ENCODE data around the gene ZP2. TPM values are rescaled to one million over a fixed set of nuclear protein-coding genes. Genes with fewer than 3 reads are reported as not detected.

ZP2 gene
- total RNA-seq, 1 experiment from 2014 or later, result not detected

DNA sequence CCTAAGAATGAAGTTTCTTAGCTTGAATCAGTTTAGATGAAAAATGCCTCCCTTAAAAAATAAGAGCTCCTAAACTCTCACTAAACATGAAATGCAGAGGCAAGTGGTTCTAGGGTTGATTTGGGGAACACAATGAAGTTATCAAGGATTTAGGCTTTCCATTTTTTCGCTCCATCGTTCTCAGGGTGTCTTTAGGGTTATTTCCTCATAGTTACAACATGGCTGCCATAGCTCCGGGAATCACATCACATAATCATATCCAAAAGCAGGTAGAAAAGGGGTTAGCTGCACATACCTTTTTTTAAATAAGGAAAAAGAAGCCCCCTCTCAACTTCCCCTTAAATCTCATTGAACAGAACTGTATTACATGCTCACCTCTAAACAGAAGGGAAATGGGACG lies 21.4 kb downstream of the ZP2 start:
- no peaks in the 10 kb centered on the region for H3K9me3 ChIP-seq (ENCODE audit: low read length)
- no peak for DNase-seq
- H3K9me2 ChIP-seq (replicated peaks; ENCODE audit: low read length), result no peaks in the 10 kb centered on the region
- intact Hi-C loops (cut with micrococcal nuclease), result no loop called here
- no peaks in the 10 kb centered on the region for H3K79me2 ChIP-seq (ENCODE audit: low read length)
- H3K36me3 ChIP-seq (ENCODE audit: low read depth, low read length), result no peaks in the 10 kb centered on the region
- H4K20me1 ChIP-seq (ENCODE audit: low read length), result no peaks in the 10 kb centered on the region
- POLR2A ChIA-PET (ENCODE audit: unreplicated experiment), result no interaction called here
- ATAC-seq, result no peak
- H3K4me3 ChIP-seq (ENCODE audit: low read length), result no peak overlapping the region
- CTCF ChIA-PET, result interaction anchor here (2.2 kb wide), 1 partner anchor 111 kb away, joined by 9 read pairs; no protein-coding TSS in a partner anchor
- H2AFZ ChIP-seq (ENCODE audit: low read length), result no peak overlapping the region
- no peak overlapping the region for H3K9ac ChIP-seq (ENCODE audit: low read length)
- BruUV-seq (replicated peaks), result no TSS peak
- no peak for TF ChIP-seq EZH2phosphoT487 (IDR thresholded peaks at IDR 0.05; ENCODE audit: borderline replicate concordance, low read length)
- H3K4me1 ChIP-seq (ENCODE audit: insufficient read depth, low read length), result peaks cover 11% of the 10 kb centered on the region
- H3K27me3 ChIP-seq (ENCODE audit: low read length), result peaks cover 6% of the 10 kb centered on the region; the same call in 1 of the 2 replicates
- no peaks in the 10 kb centered on the region for H3F3A ChIP-seq (ENCODE audit: low read length, unreplicated experiment)
- H3K27ac ChIP-seq (ENCODE audit: low read length), result no peak overlapping the region
- no peak overlapping the region for H3K4me2 ChIP-seq (ENCODE audit: low read length)

DNA sequence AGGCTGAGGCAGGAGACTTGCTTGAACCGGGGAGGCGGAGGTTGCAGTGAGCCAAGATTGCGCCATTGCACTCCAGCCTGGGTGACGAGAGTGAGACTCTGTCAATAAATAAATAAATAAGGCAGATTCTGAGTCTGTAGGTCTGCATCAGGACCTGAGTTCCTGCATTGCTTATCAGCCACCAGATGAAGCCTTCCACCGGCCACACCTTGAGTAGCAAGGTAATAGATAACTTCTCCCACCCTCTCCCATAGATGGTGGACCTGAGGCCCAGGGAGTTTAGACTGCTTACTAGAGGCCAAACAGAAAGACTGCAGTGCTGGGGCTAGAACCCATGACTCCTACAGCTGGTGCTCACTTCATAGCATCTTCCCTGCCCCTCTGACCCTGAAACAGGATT lies 22.1 kb downstream of the ZP2 start:
- Histone ChIP-seq H3K4me2 (ENCODE audit: low read length) (no peak overlapping the region), H3K27ac (ENCODE audit: low read length) (no peak overlapping the region), H3K4me3 (ENCODE audit: low read length) (no peak overlapping the region), H3K4me1 (ENCODE audit: insufficient read depth, low read length) (peaks cover 11% of the 10 kb centered on the region), H3F3A (ENCODE audit: low read length, unreplicated experiment) (no peaks in the 10 kb centered on the region), H3K9me2 (replicated peaks; ENCODE audit: low read length) (no peaks in the 10 kb centered on the region), H2AFZ (ENCODE audit: low read length) (no peak overlapping the region), H3K79me2 (ENCODE audit: low read length) (no peaks in the 10 kb centered on the region), H3K9me3 (ENCODE audit: low read length) (no peaks in the 10 kb centered on the region), H3K9ac (ENCODE audit: low read length) (no peak overlapping the region), H3K27me3 (ENCODE audit: low read length) (no peaks in the 10 kb centered on the region), H4K20me1 (ENCODE audit: low read length) (no peaks in the 10 kb centered on the region), H3K36me3 (ENCODE audit: low read depth, low read length) (no peaks in the 10 kb centered on the region)
- DNase-seq (no peak), ATAC-seq (no peak)
- TF ChIP-seq CTCF (conservative IDR thresholded peaks at IDR 0.05; ENCODE audit: low read depth, low read length) (no peak), EZH2 (IDR thresholded peaks at IDR 0.05; ENCODE audit: low read length, unreplicated experiment) (no peak), EZH2phosphoT487 (IDR thresholded peaks at IDR 0.05; ENCODE audit: borderline replicate concordance, low read length) (no peak)
- no TSS peak for BruUV-seq (replicated peaks)
- ChIA-PET CTCF (interaction anchor here (1.1 to 2.2 kb wide), 4 partner anchors 23 to 111 kb away, joined by 5 to 10 read pairs (median 8); partner anchors contain the start of gene LDAF1), POLR2A (ENCODE audit: unreplicated experiment) (no interaction called here)
- intact Hi-C loops (cut with micrococcal nuclease), result loop anchor here (5.0 kb wide), 2 partner anchors 88 to 113 kb away; partner anchors contain the start of gene CRYM

GRCh38 chr16:21186326-21186691 lies 25.1 kb downstream of the ZP2 start:
- TF ChIP-seq EZH2phosphoT487 (IDR thresholded peaks at IDR 0.05; ENCODE audit: borderline replicate concordance, low read length) (no peak), EZH2 (IDR thresholded peaks at IDR 0.05; ENCODE audit: low read length, unreplicated experiment) (no peak), CTCF (conservative IDR thresholded peaks at IDR 0.05; ENCODE audit: low read depth, low read length) (no peak)
- BruUV-seq (replicated peaks), result no TSS peak
- intact Hi-C loops (cut with micrococcal nuclease), result loop anchor here (5.0 kb wide), 2 partner anchors 91 to 116 kb away; partner anchors contain the start of gene CRYM
- Histone ChIP-seq H3K4me1 (ENCODE audit: insufficient read depth, low read length) (peaks cover 11% of the 10 kb centered on the region), H3K4me3 (ENCODE audit: low read length) (no peak overlapping the region), H3K9me3 (ENCODE audit: low read length) (no peaks in the 10 kb centered on the region), H3K27me3 (ENCODE audit: low read length) (no peaks in the 10 kb centered on the region), H3K27ac (ENCODE audit: low read length) (no peak overlapping the region), H3K36me3 (ENCODE audit: low read depth, low read length) (peaks cover 2% of the 10 kb centered on the region), H4K20me1 (ENCODE audit: low read length) (no peaks in the 10 kb centered on the region), H3K79me2 (ENCODE audit: low read length) (no peaks in the 10 kb centered on the region), H3F3A (ENCODE audit: low read length, unreplicated experiment) (no peaks in the 10 kb centered on the region), H2AFZ (ENCODE audit: low read length) (no peak overlapping the region), H3K4me2 (ENCODE audit: low read length) (no peak overlapping the region), H3K9ac (ENCODE audit: low read length) (no peak overlapping the region), H3K9me2 (replicated peaks; ENCODE audit: low read length) (no peaks in the 10 kb centered on the region)
- CTCF ChIA-PET, result interaction anchor here (0.7 kb wide), 2 partner anchors 19 to 67 kb away, joined by 3 to 9 read pairs; no protein-coding TSS in a partner anchor
- DNase-seq (no peak), ATAC-seq (no peak)
- POLR2A ChIA-PET (ENCODE audit: unreplicated experiment), result interaction anchor here (0.6 kb wide), 1 partner anchor 9 kb away, joined by 6 read pairs; no protein-coding TSS in a partner anchor

Data from PC-3 (cell line).